ENCODE data around the gene HS3ST5. TPM values are rescaled to one million over a fixed set of nuclear protein-coding genes. Genes with fewer than 3 reads are reported as not detected.
"Not testable (repeated sequence)": the region's sequence is repeated elsewhere in the genome, so short reads cannot be mapped to it uniquely, and the experiment has no call there.

Gene HS3ST5
- total RNA-seq, 3 donors from 2014 or later = not detected

DNA sequence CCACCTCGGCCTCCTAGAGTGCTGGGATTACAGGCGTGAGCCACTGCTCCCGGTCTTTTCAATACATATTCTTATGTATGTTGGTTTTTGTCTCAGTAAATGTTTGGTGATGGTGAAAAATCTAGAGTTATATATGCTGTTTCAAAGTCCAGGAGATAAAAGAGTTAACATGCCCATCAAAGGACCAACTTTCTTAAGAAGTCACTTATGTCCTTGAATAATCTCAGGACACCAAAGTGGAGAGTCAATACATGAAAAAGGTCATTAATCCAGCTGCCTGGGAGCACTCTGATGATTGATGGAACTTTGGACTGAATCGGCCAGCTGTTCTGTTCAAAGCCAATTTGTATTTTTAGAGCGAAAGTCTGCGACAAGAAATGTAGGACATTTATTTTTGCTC, 312.1 kb downstream of the HS3ST5 start:
- no peak overlapping the region for H3K27ac ChIP-seq
- no peaks in the 10 kb centered on the region for H3K27me3 ChIP-seq
- H3K4me3 ChIP-seq = no peak overlapping the region
- no peaks in the 10 kb centered on the region for H3K9me3 ChIP-seq
- H3K4me1 ChIP-seq = no peaks in the 10 kb centered on the region
- H3K36me3 ChIP-seq = no peaks in the 10 kb centered on the region
- DNase-seq (ENCODE audit: low spot score in 2 of 2) = no peak
- TF ChIP-seq POLR2A (IDR thresholded peaks at IDR 0.05) = no peak
- TF ChIP-seq, protein P1, sequence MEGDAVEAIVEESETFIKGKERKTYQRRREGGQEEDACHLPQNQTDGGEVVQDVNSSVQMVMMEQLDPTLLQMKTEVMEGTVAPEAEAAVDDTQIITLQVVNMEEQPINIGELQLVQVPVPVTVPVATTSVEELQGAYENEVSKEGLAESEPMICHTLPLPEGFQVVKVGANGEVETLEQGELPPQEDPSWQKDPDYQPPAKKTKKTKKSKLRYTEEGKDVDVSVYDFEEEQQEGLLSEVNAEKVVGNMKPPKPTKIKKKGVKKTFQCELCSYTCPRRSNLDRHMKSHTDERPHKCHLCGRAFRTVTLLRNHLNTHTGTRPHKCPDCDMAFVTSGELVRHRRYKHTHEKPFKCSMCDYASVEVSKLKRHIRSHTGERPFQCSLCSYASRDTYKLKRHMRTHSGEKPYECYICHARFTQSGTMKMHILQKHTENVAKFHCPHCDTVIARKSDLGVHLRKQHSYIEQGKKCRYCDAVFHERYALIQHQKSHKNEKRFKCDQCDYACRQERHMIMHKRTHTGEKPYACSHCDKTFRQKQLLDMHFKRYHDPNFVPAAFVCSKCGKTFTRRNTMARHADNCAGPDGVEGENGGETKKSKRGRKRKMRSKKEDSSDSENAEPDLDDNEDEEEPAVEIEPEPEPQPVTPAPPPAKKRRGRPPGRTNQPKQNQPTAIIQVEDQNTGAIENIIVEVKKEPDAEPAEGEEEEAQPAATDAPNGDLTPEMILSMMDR (IDR thresholded peaks at IDR 0.05) = no peak
- no peak for TF ChIP-seq POLR2AphosphoS5 (IDR thresholded peaks at IDR 0.05)
- intact Hi-C loops (cut with DNase I; ENCODE audit: low total_unique reads) = no loop called here

DNA sequence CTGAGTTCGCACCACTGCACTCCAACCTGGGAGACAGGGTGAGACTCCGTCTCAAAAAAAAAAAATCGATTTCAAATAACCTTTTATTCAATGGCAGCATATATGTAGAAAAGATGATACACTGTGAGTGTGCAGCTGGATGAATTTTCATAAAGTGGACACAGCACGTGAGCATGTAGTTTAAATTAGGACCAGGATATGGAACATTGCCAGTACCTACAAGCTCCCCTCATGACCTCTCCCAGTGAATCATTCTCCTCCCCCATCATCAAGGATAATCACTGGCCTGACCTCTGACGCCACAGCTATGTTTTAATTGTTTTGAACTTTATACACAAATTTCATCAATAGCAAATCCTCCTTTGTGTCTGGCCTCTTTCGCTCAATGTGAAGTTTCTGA, 318.1 kb downstream of the HS3ST5 start:
- Histone ChIP-seq H3K27ac (no peak overlapping the region), H3K4me1 (no peaks in the 10 kb centered on the region), H3K9me3 (no peaks in the 10 kb centered on the region), H3K36me3 (no peaks in the 10 kb centered on the region), H3K4me3 (no peak overlapping the region), H3K27me3 (no peaks in the 10 kb centered on the region)
- DNase-seq (ENCODE audit: low spot score in 2 of 2) = no peak
- TF ChIP-seq, protein P1 (IDR thresholded peaks at IDR 0.05) = no peak
- no peak for TF ChIP-seq POLR2A (IDR thresholded peaks at IDR 0.05)
- no peak for TF ChIP-seq POLR2AphosphoS5 (IDR thresholded peaks at IDR 0.05)
- intact Hi-C loops (cut with DNase I; ENCODE audit: low total_unique reads) = no loop called here

DNA sequence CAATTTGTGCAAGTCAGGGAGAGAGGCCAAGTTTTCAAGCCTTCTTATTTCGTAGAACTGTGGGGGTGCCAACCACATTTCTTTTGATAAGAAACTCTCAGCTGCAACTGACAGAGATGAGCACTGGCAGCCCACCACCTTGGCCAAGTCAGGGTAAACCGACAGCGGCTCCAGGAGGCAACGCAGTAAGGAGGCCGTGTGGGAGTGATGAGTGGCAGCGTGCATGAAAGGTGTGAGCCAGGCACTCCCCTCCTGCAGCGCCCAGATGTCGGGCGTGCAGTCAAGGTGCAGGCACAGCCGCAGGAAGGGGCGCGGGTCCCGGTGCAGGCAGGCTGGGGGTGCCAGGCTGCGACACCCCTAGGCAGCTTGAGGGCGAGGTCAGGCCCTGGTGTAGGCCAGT, 322.6 kb downstream of the HS3ST5 start:
- no peak overlapping the region for H3K4me3 ChIP-seq
- no peaks in the 10 kb centered on the region for H3K27me3 ChIP-seq
- H3K4me1 ChIP-seq = no peaks in the 10 kb centered on the region
- intact Hi-C loops (cut with DNase I; ENCODE audit: low total_unique reads) = no loop called here
- no peaks in the 10 kb centered on the region for H3K36me3 ChIP-seq
- no peak for DNase-seq (ENCODE audit: low spot score in 2 of 2)
- no peaks in the 10 kb centered on the region for H3K9me3 ChIP-seq
- H3K27ac ChIP-seq = no peak overlapping the region
- TF ChIP-seq POLR2AphosphoS5 (IDR thresholded peaks at IDR 0.05) = no peak
- TF ChIP-seq, protein P1 (IDR thresholded peaks at IDR 0.05) = no peak
- TF ChIP-seq POLR2A (IDR thresholded peaks at IDR 0.05) = no peak

DNA sequence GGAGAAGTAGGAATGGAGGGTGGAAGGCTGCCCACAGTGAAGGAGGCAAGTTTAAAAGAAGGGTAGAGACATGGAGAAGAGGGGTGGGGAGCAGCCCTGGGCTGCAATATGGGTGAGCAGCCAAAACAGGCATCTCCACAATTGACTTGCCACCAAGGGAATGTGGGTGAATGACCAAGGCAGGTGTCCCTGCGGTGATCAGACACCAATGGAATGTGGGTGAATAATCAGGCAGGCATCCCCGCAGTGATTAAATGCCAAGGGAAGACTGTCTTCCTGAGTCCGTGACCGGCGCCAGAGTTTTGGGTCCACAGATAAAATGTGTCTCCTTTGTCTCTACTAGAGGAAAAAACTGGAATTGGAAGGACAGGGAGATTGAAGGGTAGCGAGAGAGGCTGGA, 325.7 kb downstream of the HS3ST5 start:
- H3K27ac ChIP-seq; DNase-seq (ENCODE audit: low spot score in 2 of 2); H3K4me3 ChIP-seq; H3K4me1 ChIP-seq; intact Hi-C loops (cut with DNase I; ENCODE audit: low total_unique reads); H3K27me3 ChIP-seq; H3K9me3 ChIP-seq; H3K36me3 ChIP-seq: not testable (repeated sequence)

DNA sequence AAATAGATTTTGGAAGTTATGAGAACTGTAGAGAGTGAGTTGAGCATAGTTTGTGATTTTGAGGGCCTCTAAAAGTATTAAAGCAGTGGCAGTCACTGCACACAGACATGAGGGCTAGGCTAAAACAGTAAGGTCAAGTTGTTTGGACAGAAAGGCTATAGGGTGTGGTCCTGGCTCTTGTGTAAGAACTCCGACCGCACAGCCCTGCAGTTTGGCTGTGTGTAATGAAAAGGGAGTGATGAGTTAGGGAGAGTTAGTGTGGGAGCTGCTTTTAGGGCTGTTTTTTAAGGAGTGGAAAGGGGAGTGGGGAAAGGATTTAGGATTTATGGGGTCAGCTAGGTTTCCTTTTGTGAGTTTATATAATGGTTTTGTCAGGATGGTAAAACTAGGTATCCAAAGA, 328.7 kb downstream of the HS3ST5 start:
- H3K4me1 ChIP-seq; H3K4me3 ChIP-seq; H3K36me3 ChIP-seq; H3K9me3 ChIP-seq; H3K27ac ChIP-seq; H3K27me3 ChIP-seq; DNase-seq (ENCODE audit: low spot score in 2 of 2); intact Hi-C loops (cut with DNase I; ENCODE audit: low total_unique reads): not testable (repeated sequence)

DNA sequence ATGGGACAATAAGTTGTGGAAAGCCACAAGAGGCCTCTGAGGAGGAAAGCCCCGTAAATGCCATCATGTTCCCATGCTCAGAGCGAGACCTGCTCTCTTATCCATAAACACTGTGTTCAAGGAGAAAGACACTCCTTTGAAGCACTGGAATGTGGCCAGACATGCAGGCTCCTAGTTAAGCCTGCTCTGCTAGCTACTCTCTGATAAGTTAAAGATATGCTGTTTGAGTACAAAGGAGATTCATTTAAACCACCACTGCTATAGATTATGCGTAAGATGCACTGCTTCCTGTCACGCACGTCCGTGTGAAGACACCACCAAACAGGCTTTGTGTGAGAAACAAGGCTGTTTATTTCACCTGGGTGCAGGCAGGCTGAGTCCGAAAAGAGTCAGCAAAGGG, 331.3 kb downstream of the HS3ST5 start:
- H3K27me3 ChIP-seq; H3K27ac ChIP-seq; intact Hi-C loops (cut with DNase I; ENCODE audit: low total_unique reads); H3K9me3 ChIP-seq; DNase-seq (ENCODE audit: low spot score in 2 of 2); H3K4me3 ChIP-seq; H3K4me1 ChIP-seq; H3K36me3 ChIP-seq: not testable (repeated sequence)

DNA sequence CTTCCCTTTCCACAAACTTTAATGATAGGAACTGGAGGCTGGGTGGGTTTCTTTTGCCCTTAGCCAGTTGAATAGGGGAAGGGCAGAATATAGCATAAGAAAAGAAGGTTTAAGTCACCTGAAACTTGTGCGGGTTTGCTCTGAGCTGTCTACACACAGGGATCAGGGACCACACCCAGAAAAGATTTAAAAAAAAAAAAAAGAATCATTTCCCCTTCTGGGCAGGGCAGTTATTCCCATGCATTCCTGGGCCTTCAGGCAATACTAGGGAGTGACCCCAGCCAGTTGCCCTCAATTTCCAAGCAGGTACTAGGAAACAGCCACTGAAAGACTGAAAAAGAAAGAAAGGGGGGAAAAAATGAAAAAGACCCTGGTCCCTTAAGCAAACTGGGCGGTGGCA, 332.3 kb downstream of the HS3ST5 start:
- intact Hi-C loops (cut with DNase I; ENCODE audit: low total_unique reads) = no loop called here
- no peaks in the 10 kb centered on the region for H3K27me3 ChIP-seq
- DNase-seq (ENCODE audit: low spot score in 2 of 2) = no peak
- H3K4me3 ChIP-seq = no peak overlapping the region
- TF ChIP-seq POLR2A (IDR thresholded peaks at IDR 0.05) = no peak
- TF ChIP-seq, protein P1 (IDR thresholded peaks at IDR 0.05) = no peak
- TF ChIP-seq POLR2AphosphoS5 (IDR thresholded peaks at IDR 0.05) = no peak
- H3K27ac ChIP-seq = no peak overlapping the region
- no peaks in the 10 kb centered on the region for H3K9me3 ChIP-seq
- H3K36me3 ChIP-seq = no peaks in the 10 kb centered on the region
- H3K4me1 ChIP-seq = no peaks in the 10 kb centered on the region

Data from breast epithelium (tissue), 4 donors.